Breast epithelium (tissue), 3 donors: ENCODE data around the gene FERMT2.

Experiments used
- POLR2A ChIP-seq: fragments of 450-650 bp; IDR thresholded peaks from one replicate; pipeline ENCODE4 v1.6.1; 2016; ENCODE audit warnings: antibody characterized with exemption, mild to moderate bottlenecking, moderate library complexity
- POLR2AphosphoS5 ChIP-seq, 3 donors: sonication (generic); formaldehyde crosslinking; IDR thresholded peaks; one replicate each; pipeline ENCODE4 v1.6.1; 2017; ENCODE audit warnings: antibody characterized with exemption in 3 of 3
- TF ChIP-seq, protein P1 (sequence below), 3 donors: fragments of 450-650 bp; IDR thresholded peaks; one replicate each; pipeline ENCODE4 v1.5.1; 2016 to 2017; ENCODE audit warnings: antibody characterized with exemption in 3 of 3, mild to moderate bottlenecking in 3 of 3, moderate library complexity in 3 of 3

GRCh38 chr14:52949249-52949648, 1.6 kb downstream of the FERMT2 start:
- TF ChIP-seq POLR2A (no peak), POLR2AphosphoS5 (IDR thresholded peaks at IDR 0.05) (no peak)
- TF ChIP-seq, protein P1, sequence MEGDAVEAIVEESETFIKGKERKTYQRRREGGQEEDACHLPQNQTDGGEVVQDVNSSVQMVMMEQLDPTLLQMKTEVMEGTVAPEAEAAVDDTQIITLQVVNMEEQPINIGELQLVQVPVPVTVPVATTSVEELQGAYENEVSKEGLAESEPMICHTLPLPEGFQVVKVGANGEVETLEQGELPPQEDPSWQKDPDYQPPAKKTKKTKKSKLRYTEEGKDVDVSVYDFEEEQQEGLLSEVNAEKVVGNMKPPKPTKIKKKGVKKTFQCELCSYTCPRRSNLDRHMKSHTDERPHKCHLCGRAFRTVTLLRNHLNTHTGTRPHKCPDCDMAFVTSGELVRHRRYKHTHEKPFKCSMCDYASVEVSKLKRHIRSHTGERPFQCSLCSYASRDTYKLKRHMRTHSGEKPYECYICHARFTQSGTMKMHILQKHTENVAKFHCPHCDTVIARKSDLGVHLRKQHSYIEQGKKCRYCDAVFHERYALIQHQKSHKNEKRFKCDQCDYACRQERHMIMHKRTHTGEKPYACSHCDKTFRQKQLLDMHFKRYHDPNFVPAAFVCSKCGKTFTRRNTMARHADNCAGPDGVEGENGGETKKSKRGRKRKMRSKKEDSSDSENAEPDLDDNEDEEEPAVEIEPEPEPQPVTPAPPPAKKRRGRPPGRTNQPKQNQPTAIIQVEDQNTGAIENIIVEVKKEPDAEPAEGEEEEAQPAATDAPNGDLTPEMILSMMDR (IDR thresholded peaks at IDR 0.05): no peak
